DMS 273 treated with DMSO at 0.1 percent for 48 hours (cell line): ENCODE results near the gene GPRC5A.
"Not testable (repeated sequence)": the region's sequence is repeated elsewhere in the genome, so short reads cannot be mapped to it uniquely, and the experiment has no call there.

Experiments used
- DNase-seq: peaks from one replicate; lab custom pipeline; 2025; lab: John Stamatoyannopoulos, UW

GPRC5A gene

GRCh38 chr12:12891080-12891880 is at the start of gene GPRC5A:
Gene GPRC5A (plus strand): TSS chr12:12891562. CDS start chr12:12908250, 16,688 bp downstream.
- DNase-seq = peak; percentile 30

GRCh38 chr12:12845794-12846243 is 45.5 kb upstream of the GPRC5A start:
- DNase-seq = no peak

GRCh38 chr12:12846780-12847179 is 44.6 kb upstream of the GPRC5A start:
- not testable (repeated sequence) for DNase-seq

GRCh38 chr12:12853435-12853834 is 37.9 kb upstream of the GPRC5A start:
- no peak for DNase-seq

- no peak for DNase-seq
Measured at GRCh38 chr12:12859690-12860089, 31.7 kb upstream of the GPRC5A start.

GRCh38 chr12:12864243-12864642 is 27.1 kb upstream of the GPRC5A start:
- DNase-seq = no peak

GRCh38 chr12:12868477-12869235 is 22.7 kb upstream of the GPRC5A start:
- no peak for DNase-seq

GRCh38 chr12:12870465-12870864 is 20.9 kb upstream of the GPRC5A start:
- DNase-seq = no peak

GRCh38 chr12:12871587-12872138 is 19.7 kb upstream of the GPRC5A start:
- DNase-seq = no peak

GRCh38 chr12:12872139-12872933 is 19.0 kb upstream of the GPRC5A start:
- no peak for DNase-seq

GRCh38 chr12:12872934-12873275 is 18.5 kb upstream of the GPRC5A start:
- no peak for DNase-seq

- DNase-seq = no peak
Measured at GRCh38 chr12:12874029-12874428, 17.3 kb upstream of the GPRC5A start.

- not testable (repeated sequence) for DNase-seq
Measured at GRCh38 chr12:12875301-12875700, 16.1 kb upstream of the GPRC5A start.

GRCh38 chr12:12877153-12877768 is 14.1 kb upstream of the GPRC5A start:
- DNase-seq = no peak

GRCh38 chr12:12877781-12878455 is 13.4 kb upstream of the GPRC5A start:
- no peak for DNase-seq

GRCh38 chr12:12880537-12880936 is 10.8 kb upstream of the GPRC5A start:
- DNase-seq = no peak

GRCh38 chr12:12881151-12881909 is 10.0 kb upstream of the GPRC5A start:
- no peak for DNase-seq

GRCh38 chr12:12882288-12882687 is 9.1 kb upstream of the GPRC5A start:
- no peak for DNase-seq

GRCh38 chr12:12883369-12884001 is 7.9 kb upstream of the GPRC5A start:
- no peak for DNase-seq
